HL-60 (cell line): Measurements from ENCODE around the gene ACER1.

Source experiments
- GABPA ChIP-seq: IDR thresholded peaks from 2 replicates; pipeline ENCODE4 v1.6.1; 2012; ENCODE audit warnings: low read depth
- POLR2AphosphoS5 ChIP-seq: IDR thresholded peaks from 2 replicates; pipeline ENCODE4 v1.6.1; 2012; ENCODE audit warnings: low read depth
- SPI1 ChIP-seq: IDR thresholded peaks from 2 replicates; pipeline ENCODE4 v1.6.1; 2012; ENCODE audit warnings: low read depth, mild to moderate bottlenecking, borderline replicate concordance
- TF ChIP-seq, protein P1 (sequence below): IDR thresholded peaks from one replicate; pipeline ENCODE4 v1.5.1; 2011; ENCODE audit warnings: low read length, control low read depth, inconsistent platforms; ENCODE audit not compliant: insufficient read depth
- TF ChIP-seq, protein P2 (sequence below): IDR thresholded peaks from 2 replicates; pipeline ENCODE4 v1.6.1; 2012; ENCODE audit warnings: low read depth; ENCODE audit not compliant: insufficient replicate concordance

DNA sequence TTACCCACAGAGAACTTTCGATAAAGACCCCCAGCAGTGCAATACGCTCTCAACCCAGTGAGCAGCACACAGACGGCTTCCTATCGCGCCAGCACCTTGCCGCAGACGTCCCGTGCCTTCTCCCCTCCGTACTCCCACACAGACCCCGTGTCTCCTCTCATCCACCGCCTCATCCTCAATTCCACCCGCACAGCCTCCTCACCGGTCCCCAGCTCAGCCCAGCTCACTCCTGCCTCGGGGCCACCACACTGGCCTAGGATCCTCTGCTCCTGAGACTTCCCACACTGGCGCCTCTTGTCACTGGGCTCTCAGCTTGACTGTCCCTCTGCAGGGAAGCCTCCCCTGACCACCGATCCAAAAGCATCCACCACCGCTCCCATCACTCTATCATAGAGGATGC, 62.6 kb downstream of the ACER1 start:
- TF ChIP-seq, protein P1, sequence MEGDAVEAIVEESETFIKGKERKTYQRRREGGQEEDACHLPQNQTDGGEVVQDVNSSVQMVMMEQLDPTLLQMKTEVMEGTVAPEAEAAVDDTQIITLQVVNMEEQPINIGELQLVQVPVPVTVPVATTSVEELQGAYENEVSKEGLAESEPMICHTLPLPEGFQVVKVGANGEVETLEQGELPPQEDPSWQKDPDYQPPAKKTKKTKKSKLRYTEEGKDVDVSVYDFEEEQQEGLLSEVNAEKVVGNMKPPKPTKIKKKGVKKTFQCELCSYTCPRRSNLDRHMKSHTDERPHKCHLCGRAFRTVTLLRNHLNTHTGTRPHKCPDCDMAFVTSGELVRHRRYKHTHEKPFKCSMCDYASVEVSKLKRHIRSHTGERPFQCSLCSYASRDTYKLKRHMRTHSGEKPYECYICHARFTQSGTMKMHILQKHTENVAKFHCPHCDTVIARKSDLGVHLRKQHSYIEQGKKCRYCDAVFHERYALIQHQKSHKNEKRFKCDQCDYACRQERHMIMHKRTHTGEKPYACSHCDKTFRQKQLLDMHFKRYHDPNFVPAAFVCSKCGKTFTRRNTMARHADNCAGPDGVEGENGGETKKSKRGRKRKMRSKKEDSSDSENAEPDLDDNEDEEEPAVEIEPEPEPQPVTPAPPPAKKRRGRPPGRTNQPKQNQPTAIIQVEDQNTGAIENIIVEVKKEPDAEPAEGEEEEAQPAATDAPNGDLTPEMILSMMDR: no peak
- TF ChIP-seq, protein P2, sequence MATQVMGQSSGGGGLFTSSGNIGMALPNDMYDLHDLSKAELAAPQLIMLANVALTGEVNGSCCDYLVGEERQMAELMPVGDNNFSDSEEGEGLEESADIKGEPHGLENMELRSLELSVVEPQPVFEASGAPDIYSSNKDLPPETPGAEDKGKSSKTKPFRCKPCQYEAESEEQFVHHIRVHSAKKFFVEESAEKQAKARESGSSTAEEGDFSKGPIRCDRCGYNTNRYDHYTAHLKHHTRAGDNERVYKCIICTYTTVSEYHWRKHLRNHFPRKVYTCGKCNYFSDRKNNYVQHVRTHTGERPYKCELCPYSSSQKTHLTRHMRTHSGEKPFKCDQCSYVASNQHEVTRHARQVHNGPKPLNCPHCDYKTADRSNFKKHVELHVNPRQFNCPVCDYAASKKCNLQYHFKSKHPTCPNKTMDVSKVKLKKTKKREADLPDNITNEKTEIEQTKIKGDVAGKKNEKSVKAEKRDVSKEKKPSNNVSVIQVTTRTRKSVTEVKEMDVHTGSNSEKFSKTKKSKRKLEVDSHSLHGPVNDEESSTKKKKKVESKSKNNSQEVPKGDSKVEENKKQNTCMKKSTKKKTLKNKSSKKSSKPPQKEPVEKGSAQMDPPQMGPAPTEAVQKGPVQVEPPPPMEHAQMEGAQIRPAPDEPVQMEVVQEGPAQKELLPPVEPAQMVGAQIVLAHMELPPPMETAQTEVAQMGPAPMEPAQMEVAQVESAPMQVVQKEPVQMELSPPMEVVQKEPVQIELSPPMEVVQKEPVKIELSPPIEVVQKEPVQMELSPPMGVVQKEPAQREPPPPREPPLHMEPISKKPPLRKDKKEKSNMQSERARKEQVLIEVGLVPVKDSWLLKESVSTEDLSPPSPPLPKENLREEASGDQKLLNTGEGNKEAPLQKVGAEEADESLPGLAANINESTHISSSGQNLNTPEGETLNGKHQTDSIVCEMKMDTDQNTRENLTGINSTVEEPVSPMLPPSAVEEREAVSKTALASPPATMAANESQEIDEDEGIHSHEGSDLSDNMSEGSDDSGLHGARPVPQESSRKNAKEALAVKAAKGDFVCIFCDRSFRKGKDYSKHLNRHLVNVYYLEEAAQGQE: no peak
- no peak for TF ChIP-seq GABPA
- TF ChIP-seq POLR2AphosphoS5: no peak
- TF ChIP-seq SPI1: no peak
